ENCODE measurements around the gene GMDS.

- TF ChIP-seq CTCF (IDR thresholded peaks at IDR 0.05) (no peak), POLR2A (IDR thresholded peaks at IDR 0.05) (no peak)
These were observed 383.0 kb downstream of the GMDS start for GRCh38 chr6:1862411-1862810.
